Parathyroid adenoma (tissue), 2 donors: ENCODE data around the gene ZNHIT3.

Experiments
- H2AFZ ChIP-seq: fragments of 300-600 bp; sonication (generic); one replicate; pipeline ENCODE4 v1.7.0; 2017; ENCODE audit warnings: antibody characterized with exemption, mild to moderate bottlenecking
- H3K27ac ChIP-seq: fragments of 300-600 bp; sonication (generic); one replicate; pipeline ENCODE4 v1.7.0; 2017
- H3K27me3 ChIP-seq: fragments of 300-600 bp; sonication (generic); one replicate; pipeline ENCODE4 v1.7.0; 2017; ENCODE audit warnings: low read length; ENCODE audit not compliant: control insufficient read depth, insufficient read depth
- H3K36me3 ChIP-seq: fragments of 300-600 bp; sonication (generic); one replicate; pipeline ENCODE4 v1.7.0; 2017; ENCODE audit warnings: low read length; ENCODE audit not compliant: control insufficient read depth, insufficient read depth
- H3K4me1 ChIP-seq: fragments of 300-600 bp; sonication (generic); one replicate; pipeline ENCODE4 v1.7.0; 2017; ENCODE audit warnings: control low read depth
- H3K4me2 ChIP-seq: fragments of 300-600 bp; sonication (generic); one replicate; pipeline ENCODE4 v1.7.0; 2017; ENCODE audit warnings: low read length
- H3K4me3 ChIP-seq: fragments of 300-600 bp; sonication (generic); one replicate; pipeline ENCODE4 v1.7.0; 2017; ENCODE audit warnings: low read depth, low read length
- H3K79me2 ChIP-seq: fragments of 300-600 bp; sonication (generic); one replicate; pipeline ENCODE4 v1.7.0; 2017; ENCODE audit warnings: control low read depth
- H3K9ac ChIP-seq: fragments of 300-600 bp; sonication (generic); one replicate; pipeline ENCODE4 v1.7.0; 2017; ENCODE audit warnings: mild to moderate bottlenecking
- H3K9me3 ChIP-seq: fragments of 300-600 bp; sonication (generic); one replicate; pipeline ENCODE4 v1.7.0; 2017; ENCODE audit warnings: low read length; ENCODE audit not compliant: control insufficient read depth
- CTCF ChIP-seq: fragments of 300-600 bp; sonication (generic); IDR thresholded peaks from one replicate; pipeline ENCODE4 v1.7.0; 2017; ENCODE audit warnings: antibody characterized with exemption, mild to moderate bottlenecking
- donor health status: primary hyperparathyroidism.

ZNHIT3 gene

GRCh38 chr17:36498560-36499300 is 12.2 kb downstream of the ZNHIT3 start:
- Histone ChIP-seq H3K4me2 (no peak overlapping the region), H3K27me3 (no peaks in the 10 kb centered on the region), H3K9me3 (no peaks in the 10 kb centered on the region), H3K4me1 (peaks cover 8% of the 10 kb centered on the region), H3K79me2 (peaks cover under 1% of the 10 kb centered on the region), H3K27ac (no peak overlapping the region), H3K4me3 (no peak overlapping the region), H3K9ac (no peak overlapping the region), H3K36me3 (no peaks in the 10 kb centered on the region), H2AFZ (no peak overlapping the region)
- TF ChIP-seq CTCF: no peak

DNA sequence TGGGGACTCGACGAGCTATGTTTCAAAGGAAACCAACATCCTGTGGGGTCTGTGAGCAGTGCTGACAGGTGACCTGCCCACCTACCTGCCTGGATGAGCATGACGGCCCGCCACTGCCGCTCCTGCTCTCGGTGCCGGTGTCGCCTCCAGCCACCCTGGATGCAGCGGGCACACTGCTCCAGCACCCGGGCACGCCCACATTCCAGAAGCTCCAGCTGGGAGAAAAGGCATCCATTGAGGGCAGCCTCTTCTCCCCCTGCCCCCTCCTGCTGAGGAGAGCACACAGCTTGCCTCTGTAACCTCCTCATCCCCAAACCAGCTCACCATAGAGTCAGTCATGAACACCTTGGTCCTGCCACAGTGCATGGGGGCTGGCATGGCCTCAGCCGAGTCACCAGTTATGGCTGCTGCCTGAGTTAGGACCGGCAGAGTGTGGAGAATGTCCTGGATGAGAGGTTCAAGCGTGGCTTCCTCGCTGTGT is 14.3 kb downstream of the ZNHIT3 start:
- Histone ChIP-seq H3K79me2 (peaks cover 3% of the 10 kb centered on the region), H2AFZ (no peak overlapping the region), H3K4me1 (no peaks in the 10 kb centered on the region), H3K9me3 (no peaks in the 10 kb centered on the region), H3K36me3 (no peaks in the 10 kb centered on the region), H3K27me3 (no peaks in the 10 kb centered on the region), H3K4me2 (no peak overlapping the region), H3K4me3 (no peak overlapping the region), H3K27ac (no peak overlapping the region), H3K9ac (no peak overlapping the region)
- no peak for TF ChIP-seq CTCF

- Histone ChIP-seq H3K9ac (no peak overlapping the region), H3K27me3 (no peaks in the 10 kb centered on the region), H3K4me2 (no peak overlapping the region), H3K27ac (no peak overlapping the region), H3K79me2 (peaks cover 5% of the 10 kb centered on the region), H3K9me3 (no peaks in the 10 kb centered on the region), H3K4me3 (no peak overlapping the region), H3K36me3 (no peaks in the 10 kb centered on the region), H2AFZ (no peak overlapping the region), H3K4me1 (no peaks in the 10 kb centered on the region)
- TF ChIP-seq CTCF: no peak
These were observed 14.9 kb downstream of the ZNHIT3 start for GRCh38 chr17:36501351-36501750.

- no peak for TF ChIP-seq CTCF
- Histone ChIP-seq H2AFZ (no peak overlapping the region), H3K9ac (no peak overlapping the region), H3K27ac (no peak overlapping the region), H3K79me2 (peaks cover 5% of the 10 kb centered on the region), H3K36me3 (no peaks in the 10 kb centered on the region), H3K4me3 (no peak overlapping the region), H3K4me1 (no peaks in the 10 kb centered on the region), H3K27me3 (no peaks in the 10 kb centered on the region), H3K4me2 (no peak overlapping the region), H3K9me3 (no peaks in the 10 kb centered on the region)
These were observed 15.5 kb downstream of the ZNHIT3 start for GRCh38 chr17:36501963-36502362.
